Natural killer cell (primary cell): Measurements from ENCODE around the gene GREM2. TPM values are rescaled to one million over a fixed set of nuclear protein-coding genes. Genes with fewer than 3 reads are reported as not detected.
A peak's percentile ranks its signal among the peaks of the same experiment; 100 is the strongest.

Experiments
- ATAC-seq, 3 donors: fragments of 150-1000 bp in 2 of 3; fragments of 200-7000 bp in 1 of 3; cut with Tn5 transposase; 1 replicate in 1 of 3; 2 replicates in 2 of 3; pipeline ENCODE4 v1.10.0; 2021; ENCODE audit warnings: mild to moderate bottlenecking in 2 of 3, moderate library complexity in 2 of 3
- DNase-seq, 2 donors: peaks; one replicate each; pipeline versions ENCODE4 v3.0.0 to v3.0.0-alpha.2; 2013 to 2021; ENCODE audit warnings: mixed read lengths in 1 of 2
- H3K27ac ChIP-seq: one replicate; pipeline ENCODE4 v1.5.1; 2013; ENCODE audit warnings: mild to moderate bottlenecking, low read length
- H3K27me3 ChIP-seq: one replicate; pipeline ENCODE4 v1.6.1; 2013; ENCODE audit warnings: low read length; ENCODE audit not compliant: control insufficient read depth, insufficient read depth
- H3K36me3 ChIP-seq: one replicate; pipeline ENCODE4 v1.6.1; 2013; ENCODE audit warnings: low read length; ENCODE audit not compliant: control insufficient read depth, insufficient read depth
- H3K4me1 ChIP-seq: one replicate; pipeline ENCODE4 v1.6.1; 2013; ENCODE audit warnings: low read length; ENCODE audit not compliant: control insufficient read depth, insufficient read depth
- H3K4me3 ChIP-seq: one replicate; pipeline ENCODE4 v1.5.1; 2013; ENCODE audit warnings: low read length
- H3K9me3 ChIP-seq: one replicate; pipeline ENCODE4 v1.6.1; 2013; ENCODE audit warnings: low read length; ENCODE audit not compliant: control insufficient read depth, insufficient read depth
- H3K27ac Mint-ChIP-seq, 2 donors: one replicate each; pipeline ENCODE4 v1.8.0; 2022; ENCODE audit warnings: mild to moderate bottlenecking in 2 of 2, mixed read lengths in 2 of 2, moderate library complexity in 1 of 2
- H3K27me3 Mint-ChIP-seq, 2 donors: one replicate each; pipeline ENCODE4 v1.8.0; 2022; ENCODE audit warnings: low read depth in 2 of 2, mixed read lengths in 2 of 2
- H3K36me3 Mint-ChIP-seq: one replicate; pipeline ENCODE4 v1.8.0; 2022; ENCODE audit warnings: mixed read lengths
- H3K4me1 Mint-ChIP-seq, 2 donors: one replicate each; pipeline ENCODE4 v1.8.0; 2022; ENCODE audit warnings: mixed read lengths in 2 of 2
- H3K4me3 Mint-ChIP-seq: one replicate; pipeline ENCODE4 v1.8.0; 2022; ENCODE audit warnings: mild to moderate bottlenecking, moderate library complexity, mixed read lengths
- H3K9me3 Mint-ChIP-seq, 2 donors: one replicate each; pipeline ENCODE4 v1.8.0; 2022; ENCODE audit warnings: mixed read lengths in 2 of 2
- WGBS: methylation state at CpG from one replicate; pipeline ENCODE4 v1.1.7; 2013; ENCODE audit warnings: missing lambda C conversion rate; ENCODE audit not compliant: insufficient coverage; 5-methylcytosine and 5-hydroxymethylcytosine counted together
- intact Hi-C: fragments of 100-400 bp; cut with micrococcal nuclease; formaldehyde crosslinking; loops from one replicate; pipeline ENCODE4 v1.14.2; 2022
- total RNA-seq, 4 donors: library from RNA; stranded (reverse); fragments of 120-200 nt in 1 of 4; gene quantifications; one replicate each; pipeline versions ENCODE4 v1.2.3 to v1.2.4, GENCODE V29; 2013 to 2022
- TF ChIP-seq, protein P1 (sequence below): fragments of 200-600 bp; IDR thresholded peaks from one replicate; pipeline ENCODE4 v1.8.0; 2022; ENCODE audit warnings: antibody characterized with exemption

Gene GREM2
- total RNA-seq, 3 donors from 2014 or later (not counting 1 experiment from before 2014, with no cell fraction given): 0.08 to 0.34 TPM; not detected in 1

GRCh38 chr1:240567066-240567465 lies 44.9 kb downstream of the GREM2 start:
- Histone ChIP-seq H3K27me3 (no peaks in the 10 kb centered on the region), H3K36me3 (no peaks in the 10 kb centered on the region), H3K9me3 (no peaks in the 10 kb centered on the region), H3K4me1 (no peaks in the 10 kb centered on the region), H3K4me3 (no peak overlapping the region), H3K27ac (no peak overlapping the region)
- peaks cover 0 to 6% of the 10 kb centered on the region in 2 donors for H3K27me3 Mint-ChIP-seq
- no peak for DNase-seq
- no peak for ATAC-seq
- H3K4me1 Mint-ChIP-seq: no peaks in the 10 kb centered on the region
- H3K36me3 Mint-ChIP-seq: no peaks in the 10 kb centered on the region
- no peak overlapping the region for H3K4me3 Mint-ChIP-seq
- intact Hi-C loops: no loop called here
- TF ChIP-seq, protein P1, sequence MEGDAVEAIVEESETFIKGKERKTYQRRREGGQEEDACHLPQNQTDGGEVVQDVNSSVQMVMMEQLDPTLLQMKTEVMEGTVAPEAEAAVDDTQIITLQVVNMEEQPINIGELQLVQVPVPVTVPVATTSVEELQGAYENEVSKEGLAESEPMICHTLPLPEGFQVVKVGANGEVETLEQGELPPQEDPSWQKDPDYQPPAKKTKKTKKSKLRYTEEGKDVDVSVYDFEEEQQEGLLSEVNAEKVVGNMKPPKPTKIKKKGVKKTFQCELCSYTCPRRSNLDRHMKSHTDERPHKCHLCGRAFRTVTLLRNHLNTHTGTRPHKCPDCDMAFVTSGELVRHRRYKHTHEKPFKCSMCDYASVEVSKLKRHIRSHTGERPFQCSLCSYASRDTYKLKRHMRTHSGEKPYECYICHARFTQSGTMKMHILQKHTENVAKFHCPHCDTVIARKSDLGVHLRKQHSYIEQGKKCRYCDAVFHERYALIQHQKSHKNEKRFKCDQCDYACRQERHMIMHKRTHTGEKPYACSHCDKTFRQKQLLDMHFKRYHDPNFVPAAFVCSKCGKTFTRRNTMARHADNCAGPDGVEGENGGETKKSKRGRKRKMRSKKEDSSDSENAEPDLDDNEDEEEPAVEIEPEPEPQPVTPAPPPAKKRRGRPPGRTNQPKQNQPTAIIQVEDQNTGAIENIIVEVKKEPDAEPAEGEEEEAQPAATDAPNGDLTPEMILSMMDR: no peak
- H3K27ac Mint-ChIP-seq: no peak overlapping the region
- no peaks in the 10 kb centered on the region for H3K9me3 Mint-ChIP-seq
- WGBS: no CpG with 5 or more reads among the region's 2 CpGs

- Histone ChIP-seq H3K9me3 (no peaks in the 10 kb centered on the region), H3K4me3 (no peak overlapping the region), H3K36me3 (no peaks in the 10 kb centered on the region), H3K4me1 (no peaks in the 10 kb centered on the region), H3K27me3 (no peaks in the 10 kb centered on the region), H3K27ac (no peak overlapping the region)
- Mint-ChIP-seq H3K4me1 (no peaks in the 10 kb centered on the region), H3K9me3 (no peaks in the 10 kb centered on the region), H3K27ac (no peak overlapping the region), H3K36me3 (no peaks in the 10 kb centered on the region), H3K4me3 (no peak overlapping the region), H3K27me3 (peaks cover 0 to 9% of the 10 kb centered on the region in 2 donors)
- DNase-seq: no peak
- TF ChIP-seq, protein P1: no peak
- WGBS: 96% methylated on average over 3 of the region's 3 CpGs
- ATAC-seq: peak in 1 of 3 donors; percentile 57
- intact Hi-C loops: no loop called here
Observed at GRCh38 chr1:240562779-240563178, 49.2 kb downstream of the GREM2 start.

DNA sequence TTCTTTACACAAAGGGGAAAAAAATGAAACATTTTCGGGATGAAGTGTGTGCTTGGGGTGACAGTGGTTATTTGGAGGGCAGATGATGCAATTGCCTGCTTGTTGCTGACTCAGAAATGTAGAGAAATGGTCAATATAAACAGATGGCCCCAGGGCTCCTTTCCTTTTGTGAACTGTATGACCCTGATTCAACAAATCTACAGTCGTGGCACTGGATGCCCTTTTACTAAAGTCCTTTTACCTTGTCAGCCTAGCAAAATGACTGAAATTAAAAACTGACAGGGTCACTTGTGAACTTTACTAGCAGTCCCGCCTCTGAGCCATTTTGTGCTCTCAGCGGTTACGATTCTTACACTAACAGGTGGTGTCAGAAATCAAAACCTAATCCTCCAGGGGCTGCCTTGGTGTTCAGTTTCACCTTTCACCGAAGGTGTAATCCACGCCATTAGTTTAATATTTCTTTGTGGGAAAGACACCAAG lies 49.8 kb downstream of the GREM2 start:
- Mint-ChIP-seq H3K4me3 (no peak overlapping the region), H3K27me3 (peaks cover 0 to 11% of the 10 kb centered on the region in 2 donors), H3K36me3 (no peaks in the 10 kb centered on the region), H3K9me3 (no peaks in the 10 kb centered on the region), H3K4me1 (no peaks in the 10 kb centered on the region), H3K27ac (no peak overlapping the region)
- no peaks in the 10 kb centered on the region for H3K4me1 ChIP-seq
- ATAC-seq: no peak
- no peaks in the 10 kb centered on the region for H3K27me3 ChIP-seq
- no peak for DNase-seq
- no peaks in the 10 kb centered on the region for H3K36me3 ChIP-seq
- no peak overlapping the region for H3K4me3 ChIP-seq
- no peaks in the 10 kb centered on the region for H3K9me3 ChIP-seq
- TF ChIP-seq, protein P1: no peak
- 89% methylated on average over 7 of the region's 7 CpGs for WGBS
- no peak overlapping the region for H3K27ac ChIP-seq
- intact Hi-C loops: no loop called here

- Mint-ChIP-seq H3K27me3 (peaks cover 8 to 10% of the 10 kb centered on the region in 2 donors), H3K27ac (no peak overlapping the region), H3K36me3 (no peaks in the 10 kb centered on the region), H3K9me3 (no peaks in the 10 kb centered on the region), H3K4me3 (no peak overlapping the region), H3K4me1 (no peaks in the 10 kb centered on the region)
- no peaks in the 10 kb centered on the region for H3K36me3 ChIP-seq
- no peaks in the 10 kb centered on the region for H3K27me3 ChIP-seq
- intact Hi-C loops: no loop called here
- H3K4me1 ChIP-seq: no peaks in the 10 kb centered on the region
- TF ChIP-seq, protein P1: no peak
- 72% methylated on average over 5 of the region's 5 CpGs for WGBS
- no peak overlapping the region for H3K27ac ChIP-seq
- H3K9me3 ChIP-seq: no peaks in the 10 kb centered on the region
- DNase-seq (no peak), ATAC-seq (no peak)
- no peak overlapping the region for H3K4me3 ChIP-seq
Observed at GRCh38 chr1:240559781-240560180, 52.2 kb downstream of the GREM2 start.
